ENCODE measurements around the gene CYB5D1.

CYB5D1 gene

GRCh38 chr17:7864995-7865650 lies 7.3 kb downstream of the CYB5D1 start:
- Mint-ChIP-seq H3K27ac (no peak overlapping the region), H3K9me3 (no peaks in the 10 kb centered on the region), H3K4me3 (no peak overlapping the region), H3K27me3 (no peaks in the 10 kb centered on the region), H3K4me1 (peaks cover 29% of the 10 kb centered on the region), H3K36me3 (peaks cover 15% of the 10 kb centered on the region)
- CTCF ChIA-PET, result interaction anchor here (0.6 to 9.5 kb wide), 8 partner anchors 10 to 221 kb away, joined by 3 to 120 read pairs (median 3); no protein-coding TSS in a partner anchor
- no peak for DNase-seq

DNA sequence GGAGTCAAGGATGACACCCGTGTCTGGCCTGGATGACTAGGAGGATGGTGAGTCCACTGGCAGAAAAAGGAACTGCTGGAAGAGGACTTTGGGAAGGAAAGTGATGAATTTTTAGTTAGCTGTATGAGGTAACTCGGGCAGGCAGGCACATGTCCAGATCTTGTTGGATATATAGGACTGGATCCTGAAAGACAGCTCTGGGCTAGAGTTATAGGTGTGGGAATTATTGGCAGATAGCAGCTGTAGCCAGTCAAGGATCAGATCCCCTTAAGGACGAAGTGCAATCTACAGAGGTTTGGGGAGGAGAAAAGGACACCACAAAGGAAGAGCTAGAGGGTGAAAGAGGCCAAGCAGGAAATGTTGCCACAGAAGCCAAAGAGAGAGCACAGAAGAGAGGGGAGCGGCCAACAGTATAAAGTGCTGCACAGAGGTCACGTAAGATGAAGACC lies 10.1 kb downstream of the CYB5D1 start:
- Mint-ChIP-seq H3K4me1 (peaks cover 27% of the 10 kb centered on the region), H3K27me3 (no peaks in the 10 kb centered on the region), H3K9me3 (no peaks in the 10 kb centered on the region), H3K36me3 (peaks cover 20% of the 10 kb centered on the region), H3K4me3 (peak overlapping the region; percentile 30), H3K27ac (peak overlapping the region; percentile 20)
- peak; percentile 35 for DNase-seq
- CTCF ChIA-PET, result interaction anchor here (1.5 to 2.7 kb wide), 3 partner anchors 15 to 129 kb away, joined by 4 to 9 read pairs (median 5); no protein-coding TSS in a partner anchor

DNA sequence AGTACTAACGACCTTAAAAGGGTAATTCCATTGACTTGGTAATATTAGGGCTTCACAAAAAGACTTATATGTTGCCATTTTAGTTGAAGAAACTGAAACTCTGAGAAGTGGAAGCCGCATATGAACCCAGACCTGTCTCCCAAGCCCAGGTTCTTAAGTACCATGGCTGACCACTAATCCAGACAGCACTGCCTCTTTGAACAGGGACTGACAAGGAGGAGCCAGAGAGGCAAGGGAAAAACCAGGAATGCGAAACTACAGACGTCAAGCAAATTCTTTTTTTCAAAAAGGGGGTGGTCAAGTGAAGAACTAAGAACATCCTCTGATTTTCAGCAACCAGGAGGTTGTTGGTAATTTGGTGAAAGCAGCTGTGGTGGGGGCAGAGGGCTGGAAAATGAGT lies 15.2 kb downstream of the CYB5D1 start:
- no peak for DNase-seq
- Mint-ChIP-seq H3K27me3 (no peaks in the 10 kb centered on the region), H3K4me1 (peaks cover 13% of the 10 kb centered on the region), H3K36me3 (peaks cover 18% of the 10 kb centered on the region), H3K9me3 (no peaks in the 10 kb centered on the region), H3K27ac (no peak overlapping the region), H3K4me3 (no peak overlapping the region)
- CTCF ChIA-PET, result interaction anchor here (1.7 kb wide), 1 partner anchor 40 kb away, joined by 5 read pairs; no protein-coding TSS in a partner anchor

- Mint-ChIP-seq H3K4me1 (no peaks in the 10 kb centered on the region), H3K36me3 (peaks cover 18% of the 10 kb centered on the region), H3K27me3 (no peaks in the 10 kb centered on the region), H3K9me3 (no peaks in the 10 kb centered on the region), H3K27ac (no peak overlapping the region), H3K4me3 (no peak overlapping the region)
- DNase-seq, result no peak
- CTCF ChIA-PET, result interaction anchor here (0.6 to 1.8 kb wide), 3 partner anchors 10 to 57 kb away, joined by 3 read pairs; no protein-coding TSS in a partner anchor
Observed at GRCh38 chr17:7875804-7876370, 18.1 kb downstream of the CYB5D1 start.

DNA sequence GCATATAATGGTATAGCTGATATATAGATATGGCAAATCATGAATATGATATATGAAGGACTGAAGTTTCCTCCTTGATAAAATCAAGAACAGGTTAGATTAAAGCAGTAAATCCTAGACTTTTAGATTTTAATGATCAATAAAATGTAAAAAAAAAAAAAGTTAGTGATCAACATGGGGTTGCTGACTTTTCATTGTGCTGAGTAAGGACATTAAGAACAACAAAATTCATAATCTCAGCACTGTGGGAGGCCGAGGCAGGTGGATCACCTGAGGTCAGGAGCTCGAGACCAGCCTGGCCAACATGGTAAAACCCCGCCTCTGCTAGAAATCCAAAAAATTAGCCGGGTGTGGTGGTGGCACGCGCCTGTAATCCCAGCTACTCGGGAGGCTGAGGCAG lies 20.4 kb downstream of the CYB5D1 start:
- Mint-ChIP-seq H3K27ac (no peak overlapping the region), H3K36me3 (peaks cover 12% of the 10 kb centered on the region), H3K27me3 (no peaks in the 10 kb centered on the region), H3K4me3 (no peak overlapping the region), H3K9me3 (no peaks in the 10 kb centered on the region), H3K4me1 (no peaks in the 10 kb centered on the region)
- CTCF ChIA-PET, result no interaction called here
- DNase-seq, result no peak

DNA sequence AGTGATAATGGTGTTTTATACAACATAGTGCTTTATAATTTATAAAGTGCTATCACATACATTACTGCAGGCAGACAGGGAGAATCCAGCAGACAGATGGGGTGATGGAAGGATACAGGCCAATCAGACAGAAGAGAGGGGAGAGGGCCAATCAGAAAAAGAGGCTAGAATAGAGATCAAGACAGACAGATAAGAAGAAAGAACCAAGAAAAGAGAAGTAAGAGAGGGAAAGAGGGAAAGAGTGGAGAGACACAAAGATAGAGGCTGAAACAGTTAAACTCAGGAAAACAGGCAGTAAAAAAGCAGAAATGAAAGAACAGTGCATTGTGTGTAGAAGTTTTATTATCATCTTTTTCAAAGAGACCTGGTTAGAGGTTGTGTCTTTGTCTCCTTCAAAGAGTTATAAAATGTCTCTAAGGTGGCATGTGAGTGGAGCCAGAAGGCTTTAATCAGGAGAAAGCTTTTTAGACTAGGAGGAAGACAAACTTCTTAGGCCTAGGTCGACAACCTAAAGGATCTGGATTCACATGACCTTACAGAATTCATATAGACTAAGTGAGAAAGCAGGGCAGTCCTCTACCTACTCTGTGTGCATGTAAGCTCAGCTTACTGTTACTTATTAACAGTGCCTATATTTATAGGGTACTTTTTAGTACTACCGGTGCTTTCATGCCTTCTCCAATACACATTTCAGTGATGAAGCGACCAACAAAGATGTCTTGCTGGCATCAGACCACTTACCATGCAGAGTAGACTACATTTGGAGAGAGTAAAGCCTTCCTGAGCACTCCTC lies 22.5 kb downstream of the CYB5D1 start:
- H3K27ac Mint-ChIP-seq, result no peak overlapping the region
- no peaks in the 10 kb centered on the region for H3K9me3 Mint-ChIP-seq
- H3K27me3 Mint-ChIP-seq, result no peaks in the 10 kb centered on the region
- peaks cover 2% of the 10 kb centered on the region for H3K4me1 Mint-ChIP-seq
- no peak for DNase-seq
- H3K36me3 Mint-ChIP-seq, result peaks cover 2% of the 10 kb centered on the region
- H3K4me3 Mint-ChIP-seq, result no peak overlapping the region
- CTCF ChIA-PET, result interaction anchor here (0.5 kb wide), 1 partner anchor 15 kb away, joined by 4 read pairs; no protein-coding TSS in a partner anchor

- CTCF ChIA-PET, result no interaction called here
- Mint-ChIP-seq H3K4me1 (peaks cover 5% of the 10 kb centered on the region), H3K36me3 (peaks cover 7% of the 10 kb centered on the region), H3K27me3 (no peaks in the 10 kb centered on the region), H3K4me3 (no peak overlapping the region), H3K9me3 (no peaks in the 10 kb centered on the region), H3K27ac (no peak overlapping the region)
- no peak for DNase-seq
Observed at GRCh38 chr17:7881276-7882054, 23.7 kb downstream of the CYB5D1 start.

DNA sequence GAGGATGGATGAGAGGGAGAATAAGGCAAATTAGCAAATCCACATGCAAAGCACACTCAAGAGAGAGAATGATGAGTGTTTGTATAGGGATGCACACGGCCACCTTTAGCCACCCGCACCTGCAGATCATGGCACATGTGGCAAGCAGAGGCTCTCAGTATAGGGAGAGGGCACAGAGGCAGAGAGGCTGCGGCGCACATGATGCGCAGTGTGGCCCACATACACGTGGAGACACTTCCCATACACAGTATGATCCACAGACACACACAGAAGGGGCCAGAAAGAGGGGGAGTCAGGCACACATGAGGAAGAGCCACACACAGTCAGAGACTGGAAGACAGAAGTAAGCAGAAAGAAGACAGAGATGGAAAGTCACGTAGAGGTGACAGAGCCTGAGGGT lies 24.3 kb downstream of the CYB5D1 start:
- no peak overlapping the region for H3K4me3 Mint-ChIP-seq
- H3K4me1 Mint-ChIP-seq, result peaks cover 8% of the 10 kb centered on the region
- H3K9me3 Mint-ChIP-seq, result no peaks in the 10 kb centered on the region
- CTCF ChIA-PET, result interaction anchor here (1.2 to 2.2 kb wide), 2 partner anchors 13 to 19 kb away, joined by 3 to 9 read pairs; no protein-coding TSS in a partner anchor
- no peaks in the 10 kb centered on the region for H3K27me3 Mint-ChIP-seq
- H3K27ac Mint-ChIP-seq, result no peak overlapping the region
- peaks cover 8% of the 10 kb centered on the region for H3K36me3 Mint-ChIP-seq
- DNase-seq, result no peak

- Mint-ChIP-seq H3K4me1 (peaks cover 8% of the 10 kb centered on the region), H3K27ac (no peak overlapping the region), H3K36me3 (peaks cover 6% of the 10 kb centered on the region), H3K27me3 (no peaks in the 10 kb centered on the region), H3K9me3 (no peaks in the 10 kb centered on the region), H3K4me3 (no peak overlapping the region)
- CTCF ChIA-PET, result interaction anchor here (0.9 to 2.2 kb wide), 4 partner anchors 13 to 19 kb away, joined by 3 to 9 read pairs (median 4); no protein-coding TSS in a partner anchor
- DNase-seq, result no peak
Observed at GRCh38 chr17:7882629-7883028, 24.8 kb downstream of the CYB5D1 start.

GRCh38 chr17:7883781-7884386 lies 26.1 kb downstream of the CYB5D1 start:
- Mint-ChIP-seq H3K9me3 (no peaks in the 10 kb centered on the region), H3K4me3 (peak overlapping the region; percentile 71), H3K36me3 (peaks cover 6% of the 10 kb centered on the region), H3K27me3 (no peaks in the 10 kb centered on the region), H3K4me1 (peaks cover 8% of the 10 kb centered on the region), H3K27ac (peak overlapping the region; percentile 88)
- DNase-seq, result peak; percentile 54
- CTCF ChIA-PET, result interaction anchor here (0.6 to 2.2 kb wide), 3 partner anchors 15 to 196 kb away, joined by 3 to 9 read pairs (median 3); partner anchors contain the start of gene WRAP53

- H3K27ac Mint-ChIP-seq, result peak overlapping the region; percentile 84
- no peaks in the 10 kb centered on the region for H3K9me3 Mint-ChIP-seq
- no peaks in the 10 kb centered on the region for H3K27me3 Mint-ChIP-seq
- CTCF ChIA-PET, result no interaction called here
- peak; percentile 49 for DNase-seq
- H3K36me3 Mint-ChIP-seq, result peaks cover 11% of the 10 kb centered on the region
- H3K4me3 Mint-ChIP-seq, result peak overlapping the region; percentile 72
- peaks cover 8% of the 10 kb centered on the region for H3K4me1 Mint-ChIP-seq
Observed at GRCh38 chr17:7884581-7885366, 27.0 kb downstream of the CYB5D1 start.

GRCh38 chr17:7885367-7886226 lies 27.8 kb downstream of the CYB5D1 start:
- H3K36me3 Mint-ChIP-seq, result peaks cover 19% of the 10 kb centered on the region
- DNase-seq, result peak; percentile 60
- peak overlapping the region; percentile 60 for H3K4me3 Mint-ChIP-seq
- peak overlapping the region; percentile 78 for H3K27ac Mint-ChIP-seq
- no peaks in the 10 kb centered on the region for H3K27me3 Mint-ChIP-seq
- no peaks in the 10 kb centered on the region for H3K9me3 Mint-ChIP-seq
- peaks cover 14% of the 10 kb centered on the region for H3K4me1 Mint-ChIP-seq
- CTCF ChIA-PET, result interaction anchor here (1.0 to 1.5 kb wide), 4 partner anchors 9 to 104 kb away, joined by 3 to 5 read pairs (median 3); no protein-coding TSS in a partner anchor
